Fibroblast of gingiva (primary cell): ENCODE data around the gene ATG16L1.

Experiments used
- DNase-seq: peaks from one replicate; pipeline ENCODE4 v3.0.0-alpha.2; 2011; ENCODE audit warnings: low read depth

The ATG16L1 gene

DNA sequence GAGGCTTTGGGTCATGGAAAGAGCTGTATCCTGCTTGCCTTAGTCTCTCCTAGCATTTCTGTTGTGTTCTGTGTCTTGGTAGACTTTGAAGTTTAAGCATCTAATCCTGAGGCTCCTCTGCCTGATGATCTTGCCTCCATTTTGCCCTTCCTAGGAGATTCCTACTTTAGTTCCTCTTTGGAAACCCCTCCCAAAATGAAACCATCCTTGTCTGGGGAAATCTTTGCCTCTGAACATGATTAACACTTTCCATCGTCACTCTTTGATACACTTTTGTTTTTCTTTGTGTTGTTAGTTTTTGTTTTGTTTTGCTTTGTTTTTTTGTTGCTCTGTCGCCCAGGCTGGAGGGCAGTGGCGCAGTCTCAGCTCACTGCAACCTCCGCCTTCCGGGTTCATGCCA, 9.2 kb downstream of the ATG16L1 start:
- no peak for DNase-seq

DNA sequence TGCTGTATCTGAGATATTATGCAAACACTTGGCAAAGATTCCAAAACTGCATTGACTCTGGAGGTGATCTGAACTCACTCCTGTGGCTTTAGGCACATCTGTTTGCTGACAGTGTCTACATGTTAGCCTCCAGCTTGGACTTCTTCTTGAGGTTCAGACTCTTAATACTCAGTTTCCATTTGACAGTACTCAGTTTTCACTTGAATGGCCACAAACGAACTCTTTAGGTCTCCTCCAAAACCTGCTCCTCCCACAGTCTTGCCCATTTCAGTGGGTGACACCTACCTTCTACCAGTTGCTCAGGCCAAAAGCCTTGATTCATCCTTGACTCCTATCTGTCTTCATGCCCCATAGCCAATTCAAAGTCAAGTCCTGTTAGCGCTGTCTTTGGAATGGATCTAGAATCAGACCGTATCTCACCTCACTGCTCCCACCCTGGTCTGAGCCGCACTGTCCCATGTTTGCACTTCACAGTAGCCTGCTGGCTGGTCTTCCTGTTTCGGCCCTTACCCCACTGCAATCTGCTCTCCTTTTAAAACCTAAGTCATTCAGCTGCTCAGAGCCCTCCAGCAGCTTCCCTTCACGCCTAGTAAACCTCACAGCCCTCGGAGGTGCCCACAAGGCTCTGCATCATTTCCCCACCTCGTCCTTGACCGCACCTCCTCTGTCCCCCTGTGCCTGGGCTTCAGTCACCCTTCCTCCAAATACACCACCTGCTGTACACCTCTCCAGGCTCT, 10.5 kb downstream of the ATG16L1 start:
- DNase-seq, result no peak

- DNase-seq, result no peak
Measured at GRCh38 chr2:233262562-233262961, 11.1 kb downstream of the ATG16L1 start.

DNA sequence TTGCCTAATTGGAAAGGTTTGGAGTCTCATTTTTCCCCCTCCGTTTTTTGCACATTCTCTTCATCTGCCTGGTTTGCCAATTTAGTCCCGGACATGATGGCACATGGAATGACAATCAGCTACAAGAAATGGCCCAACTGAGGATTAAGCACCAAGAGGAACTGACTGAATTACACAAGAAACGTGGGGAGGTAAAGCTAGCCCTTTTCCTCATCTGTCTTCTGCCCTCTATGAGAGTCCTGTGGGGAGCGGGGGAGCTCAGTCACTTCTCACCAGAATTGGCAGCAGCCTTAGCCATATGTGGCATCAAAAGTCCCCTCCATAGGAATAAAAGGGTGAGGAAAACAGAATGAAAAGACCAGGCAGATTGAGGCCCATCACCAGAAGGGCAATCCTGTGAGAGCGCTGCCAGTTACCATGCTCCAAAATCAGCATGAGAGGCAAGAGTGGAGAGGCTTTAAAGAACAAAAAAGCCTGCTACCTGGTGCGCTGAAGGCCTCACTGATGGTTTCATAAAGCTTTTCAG, 11.6 kb downstream of the ATG16L1 start:
- no peak for DNase-seq

DNA sequence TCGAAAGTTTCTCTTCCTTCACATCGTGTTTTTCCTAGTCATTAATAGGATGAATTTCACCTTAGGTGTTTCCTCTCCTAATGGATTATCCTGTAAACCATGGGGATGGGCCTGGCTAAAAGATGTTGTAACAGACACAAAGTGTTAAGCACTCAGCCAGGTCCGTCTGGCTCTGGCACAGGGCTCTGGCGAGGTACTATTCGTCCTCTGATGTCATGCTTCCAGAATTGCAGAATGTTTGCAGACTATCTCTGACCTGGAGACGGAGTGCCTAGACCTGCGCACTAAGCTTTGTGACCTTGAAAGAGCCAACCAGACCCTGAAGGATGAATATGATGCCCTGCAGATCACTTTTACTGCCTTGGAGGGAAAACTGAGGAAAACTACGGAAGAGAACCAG, 13.2 kb downstream of the ATG16L1 start:
- DNase-seq, result no peak

- DNase-seq, result no peak
Measured at GRCh38 chr2:233265899-233266431, 14.5 kb downstream of the ATG16L1 start.

DNA sequence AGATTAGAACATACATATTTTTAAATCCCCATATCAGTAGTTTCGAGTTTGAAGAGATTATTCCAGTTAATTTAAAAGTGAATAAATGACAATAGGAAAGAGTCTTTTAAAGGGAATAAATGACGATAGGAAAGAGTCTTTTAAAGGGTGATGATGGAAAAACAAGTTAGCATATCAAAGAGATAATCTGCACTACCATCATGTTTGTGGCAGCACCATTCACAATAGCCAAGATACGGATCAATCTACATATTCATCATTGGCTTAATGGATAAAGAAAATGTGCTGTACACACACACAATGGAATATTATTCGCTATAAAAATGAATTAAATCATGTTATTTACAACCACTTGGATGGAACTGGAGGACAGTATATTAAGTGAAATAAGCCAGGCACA, 15.0 kb downstream of the ATG16L1 start:
- no peak for DNase-seq

DNA sequence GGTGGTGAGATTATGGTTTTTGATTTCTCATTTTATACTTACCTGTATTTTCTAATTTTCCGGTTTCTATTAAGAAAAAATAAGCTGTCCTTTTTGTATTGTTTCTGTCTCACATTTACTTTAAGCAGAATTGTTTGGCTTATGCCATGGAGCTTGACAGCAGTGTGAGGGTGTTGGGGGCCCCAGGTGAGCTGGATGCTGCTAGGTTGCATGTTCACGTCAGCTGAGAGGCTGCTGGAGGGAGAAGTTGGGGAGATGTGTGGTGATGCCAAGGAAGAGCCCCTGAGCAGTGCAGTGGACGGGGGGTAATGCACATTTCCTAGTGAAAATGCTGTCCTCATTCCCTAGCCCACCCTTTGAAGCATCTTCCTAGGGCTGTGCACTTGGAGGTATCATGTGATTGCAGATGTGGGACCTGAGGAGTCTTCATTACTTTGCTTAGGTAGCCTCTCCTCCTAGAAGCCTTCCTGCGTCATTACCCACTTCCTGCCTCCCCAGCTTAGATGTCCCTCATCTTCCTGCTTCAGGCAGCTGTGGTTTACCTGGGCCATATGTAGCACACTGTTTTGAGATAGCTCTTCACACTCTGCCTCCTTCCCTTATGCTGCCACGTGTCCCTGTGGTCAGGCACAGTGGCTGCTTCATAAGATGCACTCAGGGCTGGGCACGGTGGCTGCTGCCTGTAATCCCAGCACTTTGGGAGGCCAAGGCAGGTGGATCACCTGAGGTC, 16.2 kb downstream of the ATG16L1 start:
- DNase-seq, result no peak

DNA sequence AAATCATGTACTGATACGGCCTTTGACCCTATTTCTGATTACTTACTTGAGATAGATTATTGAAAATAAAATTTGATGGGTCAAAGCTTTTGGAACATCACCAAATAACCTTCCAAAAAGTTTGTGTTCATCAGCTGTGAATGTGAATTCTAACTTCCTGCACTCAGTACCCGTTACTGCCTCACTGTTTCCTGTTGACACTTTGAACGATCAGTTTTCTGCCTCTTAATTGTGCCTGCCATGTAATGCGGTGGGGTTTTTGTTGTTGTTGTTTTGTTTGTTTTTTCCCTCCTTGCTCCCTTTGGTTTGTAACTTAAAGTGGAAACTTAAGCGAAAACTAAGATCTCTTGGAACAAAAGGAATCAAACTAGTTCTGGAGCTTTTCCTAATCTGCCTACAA, 18.9 kb downstream of the ATG16L1 start:
- DNase-seq, result no peak

GRCh38 chr2:233270951-233271350, 19.5 kb downstream of the ATG16L1 start:
- no peak for DNase-seq

- no peak for DNase-seq
Measured at GRCh38 chr2:233271693-233272092, 20.2 kb downstream of the ATG16L1 start.

GRCh38 chr2:233273120-233273519, 21.6 kb downstream of the ATG16L1 start:
- no peak for DNase-seq

GRCh38 chr2:233275223-233275622, 23.8 kb downstream of the ATG16L1 start:
- DNase-seq, result no peak

- no peak for DNase-seq
Measured at GRCh38 chr2:233278921-233279320, 27.4 kb downstream of the ATG16L1 start.

GRCh38 chr2:233280114-233280693, 28.7 kb downstream of the ATG16L1 start:
- DNase-seq, result no peak

DNA sequence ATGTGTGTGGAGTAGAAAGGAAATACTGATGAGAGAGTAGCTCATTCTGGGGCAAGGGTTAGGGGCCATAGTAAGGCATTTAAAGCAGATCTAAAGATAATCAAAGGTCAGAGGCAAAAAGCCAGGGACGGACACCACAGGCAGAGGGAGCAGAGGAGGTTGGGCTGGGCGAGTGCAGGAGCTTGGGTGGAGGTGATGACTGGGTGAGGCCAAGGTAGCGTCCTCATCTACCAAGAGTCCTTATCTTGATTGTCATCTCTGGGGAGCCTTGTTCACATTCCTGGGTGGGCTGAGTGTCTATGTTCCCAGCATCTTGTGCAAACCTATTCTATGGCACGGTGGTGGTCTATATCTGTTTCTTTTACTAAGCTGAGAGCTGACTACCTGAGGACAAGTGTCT, 30.1 kb downstream of the ATG16L1 start:
- no peak for DNase-seq

GRCh38 chr2:233281992-233282603, 30.6 kb downstream of the ATG16L1 start:
- DNase-seq, result no peak

GRCh38 chr2:233285921-233286320, 34.4 kb downstream of the ATG16L1 start:
- no peak for DNase-seq

GRCh38 chr2:233287871-233288270, 36.4 kb downstream of the ATG16L1 start:
- no peak for DNase-seq

- no peak for DNase-seq
Measured at GRCh38 chr2:233288663-233289062, 37.2 kb downstream of the ATG16L1 start.

- DNase-seq, result no peak
Measured at GRCh38 chr2:233289648-233290047, 38.2 kb downstream of the ATG16L1 start.
